A549 (cell line): Measurements from ENCODE around the gene IGFALS. TPM values are rescaled to one million over a fixed set of nuclear protein-coding genes. Genes with fewer than 3 reads are reported as not detected.
A peak's percentile ranks its signal among the peaks of the same experiment; 100 is the strongest.

ENCODE experiments used
- ATAC-seq, 2 experiments: fragments of 200-7000 bp in 1 of 2; fragments of >200 bp in 1 of 2; cut with Nextera tagmentation in 1 of 2; cut with Tn5 transposase in 1 of 2; 3 replicates each; pipeline versions ENCODE4 v1.8.0 to v1.9.1; 2018 to 2020; ENCODE audit warnings: mild to moderate bottlenecking in 1 of 2, moderate library complexity in 1 of 2
- CTCF ChIA-PET: fragments of 300-600 bp; sonication (Branson Sonifier 250); formaldehyde crosslinking; extraction: SDS; loops from one replicate; lab custom pipeline; 2021; ENCODE audit warnings: antibody characterized with exemption, inconsistent platforms; lab: Yijun Ruan, JAX
- POLR2A ChIA-PET: fragments of 350-600 bp; formaldehyde crosslinking; extraction: SDS; loops from one replicate; lab custom pipeline; 2021; ENCODE audit warnings: antibody characterized with exemption, inconsistent platforms; lab: Yijun Ruan, JAX
- DNase-seq, 2 experiments: peaks; one replicate each; pipeline versions ENCODE4 v3.0.0 to v3.0.0-alpha.2; 2011 to 2016; ENCODE audit warnings: low read depth in 1 of 2, low spot score in 1 of 2
- FAIRE-seq: peaks from 2 replicates; lab custom pipeline; 2011; peaks lifted over from hg19 to GRCh38; lab: Jason Lieb, UNC
- H3K27ac ChIP-seq, 2 experiments: fragments of >200 bp; sonication (Bioruptor Twin); formaldehyde crosslinking; 3 replicates each; pipeline ENCODE4 v1.5.1; 2016 to 2017
- H3K4me1 ChIP-seq: fragments of >200 bp; sonication (Bioruptor Twin); formaldehyde crosslinking; 3 replicates; pipeline ENCODE4 v1.6.1; 2016
- H3K4me2 ChIP-seq: fragments of >200 bp; sonication (Bioruptor Twin); formaldehyde crosslinking; 3 replicates; pipeline ENCODE4 v1.6.1; 2016
- H3K4me3 ChIP-seq: fragments of >200 bp; sonication (Bioruptor Twin); formaldehyde crosslinking; 3 replicates; pipeline ENCODE4 v1.5.1; 2016
- H3K9me3 ChIP-seq: fragments of >200 bp; sonication (Bioruptor Twin); formaldehyde crosslinking; 3 replicates; pipeline ENCODE4 v1.6.1; 2016
- BCL3 ChIP-seq: fragments of >200 bp; sonication (Bioruptor Twin); formaldehyde crosslinking; IDR thresholded peaks from 3 replicates; pipeline ENCODE4 v1.6.1; 2016
- CBX2 ChIP-seq: fragments of 200-600 bp; sonication (generic); IDR thresholded peaks from 2 replicates; pipeline ENCODE4 v1.6.1; 2016; ENCODE audit warnings: low read depth, mild to moderate bottlenecking, borderline replicate concordance
- CBX8 ChIP-seq: fragments of 200-600 bp; sonication (generic); IDR thresholded peaks from 2 replicates; pipeline ENCODE4 v1.6.1; 2016
- CEBPB ChIP-seq, 2 experiments: fragments of >200 bp in 1 of 2; sonication (Bioruptor Twin) in 1 of 2; formaldehyde crosslinking in 1 of 2; IDR thresholded peaks; 2 replicates each; pipeline ENCODE4 v1.6.1; 2012 to 2016
- CHD2 ChIP-seq: fragments of 150-350 bp; IDR thresholded peaks from 2 replicates; pipeline ENCODE4 v1.6.1; 2014; ENCODE audit warnings: low read length; ENCODE audit not compliant: partially characterized antibody
- EHF ChIP-seq: fragments of 250-450 bp; sonication (Bioruptor Pico); IDR thresholded peaks from 2 replicates; pipeline ENCODE4 v1.5.0; 2020; ENCODE audit warnings: mild to moderate bottlenecking
- EHMT2 ChIP-seq: fragments of 200-600 bp; sonication (generic); IDR thresholded peaks from 2 replicates; pipeline ENCODE4 v1.6.1; 2016; ENCODE audit warnings: antibody characterized with exemption, low read depth, mild to moderate bottlenecking, moderate library complexity
- EP300 ChIP-seq, 2 experiments: fragments of >200 bp; sonication (Bioruptor Twin); formaldehyde crosslinking; IDR thresholded peaks; 2 replicates in 1 of 2; 3 replicates in 1 of 2; pipeline ENCODE4 v1.6.1; 2016 to 2017
- ESRRA ChIP-seq: fragments of 150-350 bp; IDR thresholded peaks from 2 replicates; pipeline ENCODE4 v1.6.1; 2014; ENCODE audit warnings: mild to moderate bottlenecking, low read length, borderline replicate concordance
- FOSL2 ChIP-seq, 2 experiments: fragments of 450-650 bp in 1 of 2; fragments of >200 bp in 1 of 2; sonication (Bioruptor Twin) in 1 of 2; formaldehyde crosslinking; IDR thresholded peaks; 2 replicates each; pipeline versions ENCODE4 v1.5.0 to v1.6.1; 2016 to 2020; ENCODE audit warnings: mild to moderate bottlenecking in 1 of 2, moderate library complexity in 1 of 2
- HDAC2 ChIP-seq: fragments of 200-600 bp; sonication (generic); IDR thresholded peaks from 2 replicates; pipeline ENCODE4 v1.6.1; 2016
- HEYL ChIP-seq: fragments of 250-450 bp; sonication (Bioruptor Pico); IDR thresholded peaks from 2 replicates; pipeline ENCODE4 v1.8.0; 2021; ENCODE audit warnings: mild to moderate bottlenecking, moderate library complexity
- HOXA7 ChIP-seq: fragments of 250-450 bp; sonication (Bioruptor Pico); IDR thresholded peaks from 2 replicates; pipeline ENCODE4 v1.5.0; 2020; ENCODE audit warnings: mild to moderate bottlenecking, moderate library complexity
- HOXB5 ChIP-seq: fragments of 250-450 bp; sonication (Bioruptor Pico); IDR thresholded peaks from 2 replicates; pipeline ENCODE4 v1.5.0; 2020; ENCODE audit warnings: mild to moderate bottlenecking, moderate library complexity
- JUN ChIP-seq, 2 experiments: fragments of >200 bp; sonication (Bioruptor Twin); formaldehyde crosslinking; IDR thresholded peaks; 2 replicates in 1 of 2; 3 replicates in 1 of 2; pipeline ENCODE4 v1.6.1; 2016 to 2017
- NFE2L2 ChIP-seq: fragments of 150-350 bp; conservative IDR thresholded peaks from 2 replicates; pipeline ENCODE4 v1.6.1; 2014; ENCODE audit warnings: low read length
- NPAS2 ChIP-seq: fragments of 250-450 bp; sonication (Bioruptor Pico); IDR thresholded peaks from 2 replicates; pipeline ENCODE4 v1.8.0; 2022; ENCODE audit warnings: mild to moderate bottlenecking, moderate library complexity, borderline replicate concordance
- POLR2A ChIP-seq: IDR thresholded peaks from 2 replicates; pipeline ENCODE4 v1.6.1; 2012; ENCODE audit warnings: mild to moderate bottlenecking, low read length
- POLR2AphosphoS2 ChIP-seq: conservative IDR thresholded peaks from 2 replicates; pipeline ENCODE4 v1.6.1; 2012; ENCODE audit warnings: low read length, improper control_type of control experiment, inconsistent platforms
- RAD21 ChIP-seq, 2 experiments: fragments of >200 bp in 1 of 2; sonication (Bioruptor Twin) in 1 of 2; formaldehyde crosslinking in 1 of 2; IDR thresholded peaks in 1 of 2; conservative IDR thresholded peaks in 1 of 2; 2 replicates in 1 of 2; 3 replicates in 1 of 2; pipeline ENCODE4 v1.6.1; 2012 to 2018; ENCODE audit warnings: inconsistent platforms in 1 of 2
- RARB ChIP-seq: fragments of 250-450 bp; sonication (Bioruptor Pico); IDR thresholded peaks from 2 replicates; pipeline ENCODE4 v1.8.0; 2021; ENCODE audit warnings: mild to moderate bottlenecking, moderate library complexity
- RCOR1 ChIP-seq: fragments of 150-350 bp; IDR thresholded peaks from 2 replicates; pipeline ENCODE4 v1.6.1; 2014; ENCODE audit warnings: antibody characterized with exemption, low read length, low read depth
- RNF2 ChIP-seq: fragments of 200-600 bp; sonication (generic); IDR thresholded peaks from 2 replicates; pipeline ENCODE4 v1.6.1; 2016; ENCODE audit warnings: low read depth, mild to moderate bottlenecking, antibody characterized with exemption, moderate library complexity, borderline replicate concordance
- SMC3 ChIP-seq: fragments of >200 bp; sonication (Bioruptor Twin); formaldehyde crosslinking; IDR thresholded peaks from 3 replicates; pipeline ENCODE4 v1.6.1; 2018; ENCODE audit warnings: inconsistent platforms
- SREBF2 ChIP-seq: fragments of 450-650 bp; IDR thresholded peaks from 2 replicates; pipeline ENCODE4 v1.6.1; 2014; ENCODE audit warnings: mild to moderate bottlenecking, moderate library complexity
- TFCP2L1 ChIP-seq: fragments of 250-450 bp; sonication (Bioruptor Pico); IDR thresholded peaks from 2 replicates; pipeline ENCODE4 v1.5.0; 2021; ENCODE audit warnings: mild to moderate bottlenecking
- ZFP36 ChIP-seq: fragments of 450-650 bp; IDR thresholded peaks from 2 replicates; pipeline ENCODE4 v1.6.1; 2014; ENCODE audit warnings: borderline replicate concordance; ENCODE audit not compliant: partially characterized antibody
- WGBS: methylation state at CpG from one replicate; pipeline ENCODE4 v1.1.6; 2017; ENCODE audit errors: missing lambda C conversion rate; 5-methylcytosine and 5-hydroxymethylcytosine counted together
- polyA minus RNA-seq: library from RNA; depleted of rRNA, polyadenylated mRNA; stranded (reverse); fragments of >200 nt; gene quantifications from 2 replicates; pipeline ENCODE4 v1.2.3, GENCODE V29; 2011; rRNA and poly(A)+ RNA removed
- polyA plus RNA-seq, 4 experiments: library from polyadenylated mRNA; depleted of rRNA in 3 of 4; stranded (reverse); fragments of >200 nt; fragmentation: RNase III in 1 of 4; extraction: RNeasy Plus Mini Kit Qiagen cat#74134 plus additional on column Dnase treatment in 1 of 4; gene quantifications; 2 replicates in 3 of 4; 3 replicates in 1 of 4; pipeline ENCODE4 v1.2.3, GENCODE V29; 2011 to 2017
- TF ChIP-seq, protein P1 (sequence below): fragments of 150-350 bp; IDR thresholded peaks from 2 replicates; pipeline ENCODE4 v1.6.1; 2014; ENCODE audit warnings: low read depth, mild to moderate bottlenecking, low read length
- TF ChIP-seq, protein P2 (sequence below): fragments of >200 bp; sonication (Bioruptor Twin); formaldehyde crosslinking; IDR thresholded peaks from 2 replicates; pipeline ENCODE4 v1.6.1; 2016
- TF ChIP-seq, protein P3 (sequence below): IDR thresholded peaks from 2 replicates; pipeline ENCODE4 v1.6.1; 2012

IGFALS gene
- polyA plus RNA-seq (2011; rRNA removed) (0.08 TPM in 1 of 2 replicates, not detected in the other), polyA plus RNA-seq (2017; fragmentation: RNase III; extraction: RNeasy Plus Mini Kit Qiagen cat#74134 plus additional on column Dnase treatment) (0.05 to 0.08 TPM in 2 of 3 replicates, not detected in the other), polyA minus RNA-seq (0.33 TPM in 1 of 2 replicates, not detected in the other)
- polyA plus RNA-seq (2012; cell fraction: cytosol; rRNA removed), result 0.03 and 0.04 TPM in 2 replicates
- polyA plus RNA-seq (2012; cell fraction: nucleus; rRNA removed), result 0.34 and 0.77 TPM in 2 replicates

DNA sequence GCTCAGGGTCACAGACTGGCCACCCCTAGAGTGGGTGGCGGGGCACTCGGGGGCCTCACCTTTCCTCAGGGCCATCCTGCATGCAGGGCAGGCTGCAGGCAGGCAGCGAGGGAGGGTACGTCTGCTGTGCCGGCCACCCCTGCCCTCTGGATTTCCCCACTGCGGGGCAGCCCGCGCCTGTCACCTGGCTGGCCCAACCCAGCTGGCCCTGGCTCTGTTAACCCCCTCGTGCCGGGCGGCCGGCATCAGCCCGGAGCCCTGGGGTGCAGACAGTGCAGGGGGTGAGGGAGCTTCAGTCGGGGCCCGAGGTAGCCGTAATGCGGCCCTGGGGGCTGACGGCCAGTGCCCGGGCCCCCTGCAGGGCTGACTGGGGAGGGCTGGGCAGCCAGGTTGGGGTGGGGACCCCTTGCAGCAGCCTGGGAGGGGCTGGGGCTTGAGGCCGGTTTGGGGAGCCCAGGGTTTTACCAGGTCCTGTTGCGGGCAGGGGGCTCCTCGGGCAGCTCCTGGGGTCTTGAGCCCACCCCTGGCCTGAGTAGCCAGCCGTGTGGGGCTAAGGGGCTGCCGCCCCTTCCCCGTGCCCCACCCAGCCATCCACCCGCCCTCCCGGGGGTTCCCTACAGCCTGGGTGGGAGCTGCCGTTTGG is at the start of gene IGFALS:
IGFALS (minus strand) TSS at position 128 of the 643 bp plus-strand sequence; CDS start at position 75, 53 bp downstream.
- TF ChIP-seq ESRRA, result no peak
- TF ChIP-seq TFCP2L1 (CRISPR knock-in tag), result no peak
- no peak for TF ChIP-seq POLR2A
- no peak for TF ChIP-seq HDAC2
- TF ChIP-seq SREBF2, result no peak
- TF ChIP-seq NPAS2 (CRISPR knock-in tag), result no peak
- TF ChIP-seq, protein P1, sequence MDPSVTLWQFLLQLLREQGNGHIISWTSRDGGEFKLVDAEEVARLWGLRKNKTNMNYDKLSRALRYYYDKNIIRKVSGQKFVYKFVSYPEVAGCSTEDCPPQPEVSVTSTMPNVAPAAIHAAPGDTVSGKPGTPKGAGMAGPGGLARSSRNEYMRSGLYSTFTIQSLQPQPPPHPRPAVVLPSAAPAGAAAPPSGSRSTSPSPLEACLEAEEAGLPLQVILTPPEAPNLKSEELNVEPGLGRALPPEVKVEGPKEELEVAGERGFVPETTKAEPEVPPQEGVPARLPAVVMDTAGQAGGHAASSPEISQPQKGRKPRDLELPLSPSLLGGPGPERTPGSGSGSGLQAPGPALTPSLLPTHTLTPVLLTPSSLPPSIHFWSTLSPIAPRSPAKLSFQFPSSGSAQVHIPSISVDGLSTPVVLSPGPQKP, result no peak
- TF ChIP-seq, protein P2, sequence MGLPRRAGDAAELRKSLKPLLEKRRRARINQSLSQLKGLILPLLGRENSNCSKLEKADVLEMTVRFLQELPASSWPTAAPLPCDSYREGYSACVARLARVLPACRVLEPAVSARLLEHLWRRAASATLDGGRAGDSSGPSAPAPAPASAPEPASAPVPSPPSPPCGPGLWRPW, result no peak
- no peak for TF ChIP-seq FOSL2 (IDR thresholded peaks at IDR 0.05)
- no peak for TF ChIP-seq FOSL2 (CRISPR knock-in tag; IDR thresholded peaks at IDR 0.05)
- TF ChIP-seq CHD2, result no peak
- no peak for TF ChIP-seq EHF (CRISPR knock-in tag)
- TF ChIP-seq JUN (IDR thresholded peaks at IDR 0.05), result no peak
- TF ChIP-seq NFE2L2, result no peak
- no peak for TF ChIP-seq EP300 (IDR thresholded peaks at IDR 0.05)
- TF ChIP-seq RCOR1, result no peak
- no peak for TF ChIP-seq HEYL (CRISPR knock-in tag)
- TF ChIP-seq RNF2, result no peak
- no peak for TF ChIP-seq CBX8
- no peak for TF ChIP-seq CEBPB (IDR thresholded peaks at IDR 0.05)
- TF ChIP-seq, all 56 proteins: peak for 0
- peaks cover 5% of the 10 kb centered on the region; the same call in 1 of the 3 replicates for H3K4me1 ChIP-seq
- no peak within 1 kb of the TSS for H3K4me2 ChIP-seq
- CTCF ChIA-PET, result interaction anchor here (1.1 to 1.6 kb wide), 4 partner anchors 11 to 30 kb away, joined by 3 to 7 read pairs (median 5); partner anchors contain the start of genes MRPS34 and NUBP2
- DNase-seq (no peak), FAIRE-seq (no peak), ATAC-seq (peak; percentile 19 to 28; a peak in 5 of 6 replicates)
- peaks cover 11% of the 10 kb centered on the region; the same call in 2 of the 3 replicates for H3K9me3 ChIP-seq
- no peak within 1 kb of the TSS for H3K4me3 ChIP-seq
- POLR2A ChIA-PET, result interaction anchor here (1.8 kb wide), 1 partner anchor 11 kb away, joined by 9 read pairs; the partner anchor contains the start of genes NUBP2 and SPSB3
- 58% methylated on average over 8 of the region's 28 CpGs for WGBS
- H3K27ac ChIP-seq, result no peak within 1 kb of the TSS

DNA sequence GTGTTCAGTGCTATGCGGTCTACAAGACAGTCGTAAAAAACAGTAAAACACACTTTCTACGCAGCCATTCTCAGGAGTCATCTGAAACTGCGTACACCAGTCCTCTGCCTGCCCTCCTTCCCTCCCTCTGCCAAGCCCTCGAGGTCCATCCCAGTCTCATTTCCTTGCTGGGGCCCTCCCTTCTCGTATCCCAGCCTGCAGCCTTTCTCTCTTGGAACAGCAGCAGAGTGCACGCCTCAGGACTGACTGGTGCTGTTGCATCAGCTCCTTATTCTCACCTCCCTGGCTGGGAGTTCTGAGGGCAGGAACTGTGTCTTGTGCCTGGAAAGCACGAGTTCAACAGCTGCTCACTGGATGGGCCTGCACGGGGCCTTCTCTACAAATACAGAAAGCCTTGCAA is 46.0 kb upstream of the IGFALS start:
- DNase-seq (no peak), ATAC-seq (no peak), FAIRE-seq (no peak)
- Histone ChIP-seq H3K4me1 (no peaks in the 10 kb centered on the region), H3K9me3 (no peaks in the 10 kb centered on the region), H3K4me3 (no peak overlapping the region), H3K4me2 (no peak overlapping the region), H3K27ac (no peak overlapping the region)
- POLR2A ChIA-PET, result no interaction called here
- CTCF ChIA-PET, result interaction anchor here (1.0 to 1.2 kb wide), 2 partner anchors 12 to 17 kb away, joined by 3 read pairs; partner anchors contain the start of gene FAHD1
- no peak for TF ChIP-seq EHMT2
- TF ChIP-seq SMC3, result no peak
- TF ChIP-seq ZFP36, result no peak
- no peak for TF ChIP-seq HOXB5 (CRISPR knock-in tag)
- no peak for TF ChIP-seq TFCP2L1 (CRISPR knock-in tag)
- no peak for TF ChIP-seq CBX2
- TF ChIP-seq EP300 (IDR thresholded peaks at IDR 0.05), result no peak
- TF ChIP-seq RAD21 (conservative IDR thresholded peaks at IDR 0.05 in 1 of 2, IDR thresholded peaks at IDR 0.05 in 1 of 2), result no peak
- TF ChIP-seq, protein P3, sequence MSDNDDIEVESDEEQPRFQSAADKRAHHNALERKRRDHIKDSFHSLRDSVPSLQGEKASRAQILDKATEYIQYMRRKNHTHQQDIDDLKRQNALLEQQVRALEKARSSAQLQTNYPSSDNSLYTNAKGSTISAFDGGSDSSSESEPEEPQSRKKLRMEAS, result no peak
- TF ChIP-seq BCL3, result no peak
- TF ChIP-seq RARB (CRISPR knock-in tag), result no peak
- no peak for TF ChIP-seq NPAS2 (CRISPR knock-in tag)
- no peak for TF ChIP-seq ESRRA
- no peak for TF ChIP-seq POLR2AphosphoS2
- TF ChIP-seq RCOR1, result no peak
- TF ChIP-seq HOXA7 (CRISPR knock-in tag), result no peak
- 70% methylated on average over 9 of the region's 9 CpGs for WGBS
